Upper lobe of left lung (tissue), 6 donors: ENCODE measurements around the gene EGFL8. TPM values are rescaled to one million over a fixed set of nuclear protein-coding genes. Genes with fewer than 3 reads are reported as not detected.

Source experiments
- ATAC-seq, 2 donors: fragments of 200-7000 bp; cut with Tn5 transposase; one replicate each; pipeline ENCODE4 v1.9.1; 2022; ENCODE audit warnings: mild to moderate bottlenecking in 2 of 2, moderate library complexity in 2 of 2; ENCODE audit not compliant: low FRiP score in 2 of 2
- DNase-seq, 2 donors: peaks; one replicate each; pipeline ENCODE4 v3.0.0-alpha.2; 2019 to 2020
- H3K27ac ChIP-seq, 4 donors: fragments of 200-600 bp; sonication (generic); one replicate each; pipeline ENCODE4 v1.5.1; 2016 to 2019
- H3K27me3 ChIP-seq, 4 donors: fragments of 200-600 bp; sonication (generic); one replicate each; pipeline ENCODE4 v1.5.1; 2017 to 2019
- H3K36me3 ChIP-seq, 4 donors: fragments of 200-600 bp; sonication (generic); one replicate each; pipeline ENCODE4 v1.5.1; 2016 to 2019
- H3K4me1 ChIP-seq, 4 donors: fragments of 200-600 bp; sonication (generic); one replicate each; pipeline ENCODE4 v1.5.1; 2018 to 2019
- H3K4me3 ChIP-seq, 4 donors: fragments of 200-600 bp; sonication (generic); one replicate each; pipeline ENCODE4 v1.5.1; 2017 to 2019; ENCODE audit warnings: mild to moderate bottlenecking in 2 of 4, moderate library complexity in 1 of 4
- H3K9me3 ChIP-seq, 4 donors: fragments of 200-600 bp; sonication (generic); one replicate each; pipeline ENCODE4 v1.5.1; 2018 to 2019
- CTCF ChIP-seq, 6 experiments: fragments of 450-650 bp in 4 of 6; fragments of 200-600 bp in 2 of 6; sonication (generic) in 2 of 6; IDR thresholded peaks; one replicate each; pipeline ENCODE4 v1.5.1; 2016 to 2019; ENCODE audit warnings: antibody characterized with exemption in 6 of 6
- EP300 ChIP-seq, 4 donors: sonication (generic); formaldehyde crosslinking; IDR thresholded peaks; one replicate each; pipeline ENCODE4 v1.5.1; 2017; ENCODE audit warnings: antibody characterized with exemption in 4 of 4, control low read depth in 2 of 4
- POLR2A ChIP-seq, 4 donors: fragments of 450-650 bp; IDR thresholded peaks; one replicate each; pipeline ENCODE4 v1.5.1; 2016 to 2017; ENCODE audit warnings: antibody characterized with exemption in 4 of 4, mild to moderate bottlenecking in 2 of 4
- POLR2AphosphoS5 ChIP-seq, 2 donors: sonication (generic); formaldehyde crosslinking; IDR thresholded peaks; one replicate each; pipeline ENCODE4 v1.5.1; 2017; ENCODE audit warnings: antibody characterized with exemption in 2 of 2
- WGBS, 2 donors: methylation state at CpG; one replicate each; pipeline ENCODE4 v1.1.5; 2017 to 2018; 5-methylcytosine and 5-hydroxymethylcytosine counted together
- total RNA-seq, 6 donors: library from RNA; depleted of rRNA in 4 of 6; stranded (reverse); fragments of >200 nt in 4 of 6; gene quantifications; one replicate each; pipeline versions ENCODE4 v1.1.0 to v1.2.1, GENCODE V29; 2016 to 2021
- donor health status: DM: no; HTN: no; CAD: no; lungs with moderate emphysema.
- donor health status: DM: no; HTN: yes; CAD: no; lungs with severe emphysema.

The EGFL8 gene
- total RNA-seq, 6 donors from 2014 or later = 6.1 to 37.7 (median 9.6) TPM

GRCh38 chr6:32175711-32176475 is 11.5 kb downstream of the EGFL8 start, which contains the start of gene AGPAT1:
AGPAT1 (minus strand) TSS chr6:32176084; CDS start chr6:32171496, 4,588 bp downstream.
- peaks cover 3 to 18% (median 11%) of the 10 kb centered on the region in 4 donors for H3K36me3 ChIP-seq
- H3K9me3 ChIP-seq = no peaks in the 10 kb centered on the region
- H3K27me3 ChIP-seq = no peaks in the 10 kb centered on the region
- H3K4me3 ChIP-seq = peak within 1 kb of the TSS; percentile 80 to 87 (median 84)
- H3K27ac ChIP-seq = peak within 1 kb of the TSS; percentile 89 to 98 (median 96)
- H3K4me1 ChIP-seq = peaks cover 37 to 56% (median 45%) of the 10 kb centered on the region in 4 donors
- WGBS, 2 donors = 1 to 2% methylated on average over 14 to 27 of the region's 27 CpGs
- TF ChIP-seq CTCF (IDR thresholded peaks at IDR 0.05) = no peak
- TF ChIP-seq EP300 (IDR thresholded peaks at IDR 0.05) = no peak
- TF ChIP-seq POLR2A (IDR thresholded peaks at IDR 0.05) = peak in 2 of 4 donors; percentile 64 to 76
- peak; percentile 85 to 92 for TF ChIP-seq POLR2AphosphoS5 (IDR thresholded peaks at IDR 0.05)
- ATAC-seq = peak; percentile 85 to 86
- DNase-seq = peak; percentile 93 to 97

- Histone ChIP-seq H3K4me1 (peaks cover 37 to 57% (median 46%) of the 10 kb centered on the region in 4 donors), H3K9me3 (no peaks in the 10 kb centered on the region), H3K27me3 (no peaks in the 10 kb centered on the region), H3K27ac (peak overlapping the region; percentile 89 to 98 (median 96)), H3K4me3 (peak overlapping the region in 3 of 4 donors; percentile 80 to 86 (median 81)), H3K36me3 (peaks cover 7 to 20% (median 13%) of the 10 kb centered on the region in 4 donors)
- DNase-seq (no peak), ATAC-seq (peak in 1 of 2 donors; percentile 0)
- TF ChIP-seq CTCF (IDR thresholded peaks at IDR 0.05) = no peak
- no peak for TF ChIP-seq POLR2A (IDR thresholded peaks at IDR 0.05)
- no peak for TF ChIP-seq POLR2AphosphoS5 (IDR thresholded peaks at IDR 0.05)
- TF ChIP-seq EP300 (IDR thresholded peaks at IDR 0.05) = no peak
- WGBS, 2 donors = 31 to 37% methylated on average over 5 of the region's 5 CpGs
Measured at GRCh38 chr6:32176476-32177182, 12.2 kb downstream of the EGFL8 start.

- WGBS, 2 donors = 0 to 2% methylated on average over 20 of the region's 20 CpGs
Measured at GRCh38 chr6:32177183-32177787, 12.9 kb downstream of the EGFL8 start.

GRCh38 chr6:32177788-32178546 is 13.6 kb downstream of the EGFL8 start, which contains the start of gene RNF5:
RNF5 (plus strand) TSS chr6:32178405; CDS start chr6:32178512, 107 bp downstream.
- TF ChIP-seq POLR2AphosphoS5 (IDR thresholded peaks at IDR 0.05) (peak; percentile 42 to 66), POLR2A (IDR thresholded peaks at IDR 0.05) (peak in 2 of 4 donors; percentile 33 to 41), CTCF (IDR thresholded peaks at IDR 0.05) (no peak), EP300 (IDR thresholded peaks at IDR 0.05) (no peak)
- no peaks in the 10 kb centered on the region for H3K27me3 ChIP-seq
- peak within 1 kb of the TSS; percentile 89 to 98 (median 96) for H3K27ac ChIP-seq
- 0 to 1% methylated on average over 31 to 33 of the region's 33 CpGs for WGBS, 2 donors
- H3K36me3 ChIP-seq = peaks cover 7 to 33% (median 20%) of the 10 kb centered on the region in 4 donors
- DNase-seq (peak; percentile 97), ATAC-seq (peak; percentile 89 to 95)
- no peaks in the 10 kb centered on the region for H3K9me3 ChIP-seq
- H3K4me1 ChIP-seq = peaks cover 34 to 60% (median 50%) of the 10 kb centered on the region in 4 donors
- H3K4me3 ChIP-seq = peak within 1 kb of the TSS; percentile 27 to 81 (median 70)

More at GRCh38 chr6:32177183-32177787, 12.9 kb downstream of the EGFL8 start:
- Histone ChIP-seq H3K4me3 (peak overlapping the region in 3 of 4 donors; percentile 61 to 81 (median 80)), H3K36me3 (peaks cover 7 to 26% (median 17%) of the 10 kb centered on the region in 4 donors), H3K27ac (peak overlapping the region; percentile 89 to 98 (median 96)), H3K9me3 (no peaks in the 10 kb centered on the region), H3K4me1 (peaks cover 37 to 63% (median 51%) of the 10 kb centered on the region in 4 donors), H3K27me3 (no peaks in the 10 kb centered on the region)
- ATAC-seq (peak; percentile 44 to 60), DNase-seq (peak in 1 of 2 donors; percentile 47)
- TF ChIP-seq POLR2A (IDR thresholded peaks at IDR 0.05) (peak in 3 of 4 donors; percentile 21 to 43 (median 24)), POLR2AphosphoS5 (IDR thresholded peaks at IDR 0.05) (no peak)
